Activated T-helper 17 cell treated with anti-CD3 and anti-CD28 coated beads, Interleukin-2, amount 50 U/mL, for 72 hours (primary cell): ENCODE measurements around the gene POLA1. TPM values are rescaled to one million over a fixed set of nuclear protein-coding genes. Genes with fewer than 3 reads are reported as not detected.
"Not testable (repeated sequence)": the region's sequence is repeated elsewhere in the genome, so short reads cannot be mapped to it uniquely, and the experiment has no call there.

Source experiments
- ATAC-seq: fragments of 150-1000 bp; cut with Tn5 transposase; replicated peaks from 2 replicates; pipeline ENCODE4 v1.10.0; 2021; ENCODE audit warnings: mild to moderate bottlenecking, moderate library complexity
- H3K27ac Mint-ChIP-seq: one replicate; pipeline ENCODE4 v1.8.0; 2022; ENCODE audit warnings: mixed read lengths
- H3K27me3 Mint-ChIP-seq: one replicate; pipeline ENCODE4 v1.8.0; 2022; ENCODE audit warnings: mixed read lengths
- H3K36me3 Mint-ChIP-seq: one replicate; pipeline ENCODE4 v1.8.0; 2022; ENCODE audit warnings: low read depth, mild to moderate bottlenecking, mixed read lengths
- H3K4me1 Mint-ChIP-seq: one replicate; pipeline ENCODE4 v1.8.0; 2022; ENCODE audit warnings: mixed read lengths
- H3K4me3 Mint-ChIP-seq: one replicate; pipeline ENCODE4 v1.8.0; 2022; ENCODE audit warnings: mild to moderate bottlenecking, mixed read lengths
- H3K9me3 Mint-ChIP-seq: one replicate; pipeline ENCODE4 v1.8.0; 2022; ENCODE audit warnings: mixed read lengths
- total RNA-seq, 2 donors: library from RNA; stranded (reverse); gene quantifications; one replicate each; pipeline ENCODE4 v1.2.3, GENCODE V29; 2022

POLA1 gene
- 10 to 100 TPM; 36.8 to 41.9 TPM for total RNA-seq

- Mint-ChIP-seq H3K4me3 (peak within 1 kb of the TSS; percentile 87), H3K27ac (peak within 1 kb of the TSS; percentile 91), H3K9me3 (no peaks in the 10 kb centered on the region), H3K4me1 (peaks cover 6% of the 10 kb centered on the region), H3K36me3 (peaks cover 16% of the 10 kb centered on the region), H3K27me3 (no peaks in the 10 kb centered on the region)
- peak; percentile 96 for ATAC-seq
These were observed at the start of gene POLA1 for GRCh38 chrX:24693453-24694202. POLA1 (plus strand) TSS chrX:24693918; CDS start chrX:24693962, 44 bp downstream.

GRCh38 chrX:24646006-24646405, 47.7 kb upstream of the POLA1 start:
- Mint-ChIP-seq H3K4me1 (peaks cover 7% of the 10 kb centered on the region), H3K4me3 (no peak overlapping the region), H3K27me3 (peaks cover 11% of the 10 kb centered on the region), H3K9me3 (no peaks in the 10 kb centered on the region), H3K27ac (no peak overlapping the region), H3K36me3 (no peaks in the 10 kb centered on the region)
- no peak for ATAC-seq

GRCh38 chrX:24646745-24647182, 47.0 kb upstream of the POLA1 start:
- no peaks in the 10 kb centered on the region for H3K9me3 Mint-ChIP-seq
- H3K4me3 Mint-ChIP-seq = peak overlapping the region; percentile 72
- no peaks in the 10 kb centered on the region for H3K36me3 Mint-ChIP-seq
- H3K4me1 Mint-ChIP-seq = peaks cover 7% of the 10 kb centered on the region
- H3K27ac Mint-ChIP-seq = peak overlapping the region; percentile 31
- H3K27me3 Mint-ChIP-seq = peaks cover 11% of the 10 kb centered on the region
- ATAC-seq = peak; percentile 41

- H3K4me1 Mint-ChIP-seq = peaks cover 7% of the 10 kb centered on the region
- H3K27me3 Mint-ChIP-seq = peaks cover 11% of the 10 kb centered on the region
- H3K9me3 Mint-ChIP-seq = no peaks in the 10 kb centered on the region
- peak within 1 kb of the TSS; percentile 72 for H3K4me3 Mint-ChIP-seq
- no peaks in the 10 kb centered on the region for H3K36me3 Mint-ChIP-seq
- ATAC-seq = peak; percentile 100
- peak within 1 kb of the TSS; percentile 31 for H3K27ac Mint-ChIP-seq
These were observed 46.3 kb upstream of the POLA1 start, which contains the start of gene PCYT1B for GRCh38 chrX:24647257-24648058. PCYT1B (minus strand) TSS chrX:24647347; CDS start chrX:24647105, 242 bp downstream.

- H3K27ac Mint-ChIP-seq = no peak overlapping the region
- H3K27me3 Mint-ChIP-seq = peaks cover 11% of the 10 kb centered on the region
- peaks cover 7% of the 10 kb centered on the region for H3K4me1 Mint-ChIP-seq
- H3K4me3 Mint-ChIP-seq = no peak overlapping the region
- no peaks in the 10 kb centered on the region for H3K36me3 Mint-ChIP-seq
- no peak for ATAC-seq
- H3K9me3 Mint-ChIP-seq = no peaks in the 10 kb centered on the region
These were observed 45.2 kb upstream of the POLA1 start for GRCh38 chrX:24648495-24648894.

GRCh38 chrX:24651783-24652182, 41.9 kb upstream of the POLA1 start:
- ATAC-seq = no peak
- no peaks in the 10 kb centered on the region for H3K36me3 Mint-ChIP-seq
- no peak overlapping the region for H3K4me3 Mint-ChIP-seq
- peaks cover 11% of the 10 kb centered on the region for H3K27me3 Mint-ChIP-seq
- peaks cover 6% of the 10 kb centered on the region for H3K4me1 Mint-ChIP-seq
- no peak overlapping the region for H3K27ac Mint-ChIP-seq
- H3K9me3 Mint-ChIP-seq = no peaks in the 10 kb centered on the region

- H3K9me3 Mint-ChIP-seq, H3K27ac Mint-ChIP-seq, H3K4me3 Mint-ChIP-seq, H3K27me3 Mint-ChIP-seq, ATAC-seq, H3K4me1 Mint-ChIP-seq, H3K36me3 Mint-ChIP-seq: not testable (repeated sequence)
These were observed 38.0 kb upstream of the POLA1 start for GRCh38 chrX:24655679-24656078.

GRCh38 chrX:24657671-24658386, 35.9 kb upstream of the POLA1 start:
- Mint-ChIP-seq H3K4me1 (no peaks in the 10 kb centered on the region), H3K36me3 (no peaks in the 10 kb centered on the region), H3K27ac (no peak overlapping the region), H3K27me3 (no peaks in the 10 kb centered on the region), H3K4me3 (no peak overlapping the region), H3K9me3 (no peaks in the 10 kb centered on the region)
- ATAC-seq = no peak

- Mint-ChIP-seq H3K4me3 (no peak overlapping the region), H3K9me3 (no peaks in the 10 kb centered on the region), H3K4me1 (no peaks in the 10 kb centered on the region)
These were observed 35.3 kb upstream of the POLA1 start for GRCh38 chrX:24658421-24658820.

GRCh38 chrX:24659106-24659505, 34.6 kb upstream of the POLA1 start:
- Mint-ChIP-seq H3K9me3 (no peaks in the 10 kb centered on the region), H3K4me3 (no peak overlapping the region), H3K36me3 (no peaks in the 10 kb centered on the region), H3K27ac (no peak overlapping the region), H3K4me1 (no peaks in the 10 kb centered on the region), H3K27me3 (no peaks in the 10 kb centered on the region)
- no peak for ATAC-seq

More at GRCh38 chrX:24658421-24658820, 35.3 kb upstream of the POLA1 start:
- no peaks in the 10 kb centered on the region for H3K27me3 Mint-ChIP-seq
- no peak overlapping the region for H3K27ac Mint-ChIP-seq
- H3K36me3 Mint-ChIP-seq = no peaks in the 10 kb centered on the region
- no peak for ATAC-seq

- H3K9me3 Mint-ChIP-seq = no peaks in the 10 kb centered on the region
- no peaks in the 10 kb centered on the region for H3K4me1 Mint-ChIP-seq
- H3K4me3 Mint-ChIP-seq = no peak overlapping the region
- no peaks in the 10 kb centered on the region for H3K27me3 Mint-ChIP-seq
- no peak overlapping the region for H3K27ac Mint-ChIP-seq
- H3K36me3 Mint-ChIP-seq = no peaks in the 10 kb centered on the region
- no peak for ATAC-seq
These were observed 34.1 kb upstream of the POLA1 start for GRCh38 chrX:24659646-24660045.

GRCh38 chrX:24661292-24661691, 32.4 kb upstream of the POLA1 start:
- Mint-ChIP-seq H3K9me3 (no peaks in the 10 kb centered on the region), H3K4me3 (no peak overlapping the region), H3K27ac (no peak overlapping the region), H3K36me3 (no peaks in the 10 kb centered on the region), H3K27me3 (no peaks in the 10 kb centered on the region), H3K4me1 (no peaks in the 10 kb centered on the region)
- no peak for ATAC-seq

- ATAC-seq = no peak
- Mint-ChIP-seq H3K27ac (no peak overlapping the region), H3K9me3 (no peaks in the 10 kb centered on the region), H3K4me1 (no peaks in the 10 kb centered on the region), H3K36me3 (no peaks in the 10 kb centered on the region), H3K27me3 (no peaks in the 10 kb centered on the region), H3K4me3 (no peak overlapping the region)
These were observed 31.4 kb upstream of the POLA1 start for GRCh38 chrX:24662352-24662751.

- no peak for ATAC-seq
- H3K9me3 Mint-ChIP-seq = no peaks in the 10 kb centered on the region
- H3K36me3 Mint-ChIP-seq = no peaks in the 10 kb centered on the region
- H3K27me3 Mint-ChIP-seq = peaks cover 3% of the 10 kb centered on the region
- no peak overlapping the region for H3K4me3 Mint-ChIP-seq
- H3K27ac Mint-ChIP-seq = no peak overlapping the region
- no peaks in the 10 kb centered on the region for H3K4me1 Mint-ChIP-seq
These were observed 25.6 kb upstream of the POLA1 start for GRCh38 chrX:24668111-24668510.
